Islet precursor cell (in vitro differentiated cells): ENCODE data around the gene ARID3A.

Experiments
- DNase-seq: peaks from one replicate; pipeline ENCODE4 v3.0.0-alpha.2; 2018

ARID3A gene

DNA sequence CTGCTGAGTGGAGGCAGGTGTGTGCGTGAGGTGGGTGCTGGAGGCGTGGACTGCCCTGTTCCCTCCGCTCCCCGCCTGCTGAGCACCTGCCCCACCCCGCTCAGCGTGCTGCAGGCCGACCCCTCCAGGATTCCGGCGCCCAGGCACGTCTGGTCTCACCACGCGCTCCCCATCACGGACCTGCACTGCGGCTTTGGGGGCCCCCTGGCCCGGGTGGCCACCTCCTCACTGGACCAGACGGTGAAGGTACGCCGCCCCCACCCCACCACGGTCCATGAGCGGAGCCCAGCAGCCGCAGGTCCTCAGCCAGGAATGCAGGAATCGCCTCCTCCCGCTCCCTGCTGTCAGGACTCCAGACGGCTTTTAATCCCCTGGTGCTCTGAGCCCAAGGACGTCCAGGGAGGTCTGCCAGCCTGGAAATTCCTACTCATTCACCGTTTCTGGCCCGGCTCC lies 64.3 kb downstream of the ARID3A start:
- no peak for DNase-seq

DNA sequence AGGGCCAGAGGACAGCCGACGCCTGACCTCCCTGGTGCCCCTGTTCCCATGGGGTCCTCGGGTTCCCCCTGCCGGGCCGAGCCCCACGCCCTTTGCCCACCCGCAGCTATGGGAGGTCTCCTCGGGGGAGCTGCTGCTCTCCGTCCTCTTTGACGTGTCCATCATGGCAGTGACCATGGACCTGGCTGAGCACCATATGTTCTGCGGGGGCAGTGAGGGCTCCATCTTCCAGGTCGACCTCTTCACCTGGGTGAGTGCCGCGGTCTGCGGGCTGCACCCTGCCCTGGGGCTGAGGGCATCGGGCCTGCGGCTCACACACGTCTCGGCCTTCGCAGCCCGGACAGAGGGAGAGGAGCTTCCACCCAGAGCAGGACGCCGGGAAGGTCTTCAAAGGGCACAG lies 64.9 kb downstream of the ARID3A start:
- DNase-seq: no peak

DNA sequence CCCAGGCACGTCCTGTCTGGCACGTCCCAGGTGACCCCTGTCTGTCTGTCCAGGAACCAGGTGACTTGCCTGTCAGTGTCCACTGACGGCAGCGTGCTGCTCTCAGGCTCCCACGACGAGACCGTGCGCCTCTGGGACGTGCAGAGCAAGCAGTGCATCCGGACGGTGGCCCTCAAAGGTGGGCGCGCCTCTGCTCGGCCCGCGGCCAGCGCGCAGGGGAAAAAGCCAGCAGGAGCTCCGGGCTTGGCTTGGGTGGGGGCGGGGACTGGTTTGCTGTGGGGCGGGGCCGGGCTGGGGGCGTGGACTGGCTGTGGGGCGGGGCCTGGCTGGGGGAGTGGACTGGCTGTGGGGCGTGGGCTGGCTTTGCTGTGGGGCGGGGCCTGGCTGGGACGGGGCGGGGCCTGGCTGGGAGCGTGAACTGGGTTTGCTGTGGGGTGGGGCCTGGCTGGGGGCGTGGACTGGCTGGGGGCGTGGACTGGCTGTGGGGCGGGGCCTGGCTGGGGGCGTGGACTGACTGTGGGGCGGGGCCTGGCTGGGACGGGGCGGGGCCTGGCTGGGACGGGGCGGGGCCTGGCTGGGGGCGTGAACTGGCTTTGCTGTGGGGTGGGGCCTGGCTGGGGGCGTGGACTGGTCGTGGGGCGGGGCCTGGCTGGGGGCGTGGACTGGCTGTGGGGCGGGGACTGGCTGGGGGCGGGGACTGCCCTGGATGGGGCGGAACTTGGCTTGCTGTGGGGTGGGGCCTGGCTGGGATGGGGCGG lies 65.5 kb downstream of the ARID3A start:
- peak; percentile 89 for DNase-seq

DNA sequence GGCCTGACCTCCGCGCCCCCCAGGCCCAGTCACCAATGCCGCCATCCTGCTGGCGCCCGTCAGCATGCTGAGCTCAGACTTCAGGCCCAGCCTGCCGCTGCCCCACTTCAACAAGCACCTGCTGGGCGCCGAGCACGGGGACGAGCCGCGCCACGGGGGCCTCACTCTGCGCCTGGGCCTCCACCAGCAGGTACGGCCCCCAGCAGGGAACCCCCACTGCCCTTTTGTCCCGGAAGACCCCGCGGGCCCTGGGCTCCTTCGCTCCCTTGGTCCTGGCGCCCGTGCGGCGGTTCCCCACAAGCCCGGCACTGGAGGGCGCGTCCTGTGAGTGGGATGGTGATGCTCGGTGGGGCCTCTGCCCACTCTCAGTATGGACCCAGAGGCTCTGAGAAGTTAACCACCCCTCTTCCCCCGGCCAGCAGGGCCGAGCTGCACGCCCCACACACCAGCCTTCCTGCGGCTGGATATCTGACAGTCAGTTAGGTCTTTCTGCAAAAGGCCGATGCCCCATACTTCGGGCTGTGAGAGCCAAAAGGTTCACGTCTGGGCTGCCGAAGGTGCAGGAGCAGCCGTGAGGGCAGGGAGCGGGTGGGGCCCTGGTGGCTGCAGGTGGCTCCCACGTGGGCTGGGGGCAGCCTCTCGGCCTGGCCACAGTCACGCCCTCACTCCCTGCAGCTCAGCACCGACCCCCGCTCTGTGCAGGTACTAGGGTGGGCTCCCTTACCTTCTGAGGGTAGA lies 66.3 kb downstream of the ARID3A start:
- DNase-seq: no peak

DNA sequence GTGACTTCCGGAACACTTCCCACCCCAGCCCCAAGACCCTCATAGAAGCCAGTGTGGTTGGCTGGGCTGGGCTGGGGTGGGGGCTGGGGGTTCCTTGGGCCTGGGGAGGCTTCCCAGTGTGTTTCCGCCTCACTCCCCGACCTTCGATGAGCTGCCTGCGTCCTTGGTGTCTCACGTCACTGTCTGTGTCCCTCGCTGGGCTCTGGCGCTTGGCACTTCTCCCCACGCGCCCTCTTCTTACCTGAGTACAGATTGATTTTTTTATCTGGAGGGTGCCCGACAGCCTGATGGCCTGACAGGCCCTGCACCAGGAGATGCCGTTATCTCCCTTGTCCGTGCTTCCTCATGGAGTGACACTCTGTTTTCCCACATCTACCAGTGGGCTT lies 66.8 kb downstream of the ARID3A start:
- DNase-seq: no peak

DNA sequence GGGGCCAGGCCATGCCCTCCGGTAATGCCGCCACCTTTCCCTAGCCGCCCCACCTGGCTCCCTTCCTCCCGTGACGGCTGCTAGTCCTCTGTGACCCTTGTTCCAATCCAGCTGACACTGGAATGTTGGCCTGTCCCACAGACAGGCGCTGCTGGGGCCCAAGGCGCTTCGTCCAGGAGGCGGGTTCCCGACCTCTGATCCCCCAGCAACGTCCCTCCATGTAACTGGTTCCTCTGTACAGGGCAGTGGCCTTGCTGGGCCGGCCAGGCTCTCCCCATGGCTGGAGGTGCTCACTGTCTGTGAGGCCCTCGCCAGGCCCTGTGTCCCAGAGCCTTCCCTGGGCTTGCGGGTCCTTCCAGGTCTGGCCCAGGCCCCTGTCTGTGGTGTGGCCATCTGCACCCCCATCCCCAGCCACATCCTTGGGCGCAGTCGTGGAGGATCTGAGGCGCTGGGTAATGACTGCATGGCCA lies 67.6 kb downstream of the ARID3A start:
- DNase-seq: no peak

DNA sequence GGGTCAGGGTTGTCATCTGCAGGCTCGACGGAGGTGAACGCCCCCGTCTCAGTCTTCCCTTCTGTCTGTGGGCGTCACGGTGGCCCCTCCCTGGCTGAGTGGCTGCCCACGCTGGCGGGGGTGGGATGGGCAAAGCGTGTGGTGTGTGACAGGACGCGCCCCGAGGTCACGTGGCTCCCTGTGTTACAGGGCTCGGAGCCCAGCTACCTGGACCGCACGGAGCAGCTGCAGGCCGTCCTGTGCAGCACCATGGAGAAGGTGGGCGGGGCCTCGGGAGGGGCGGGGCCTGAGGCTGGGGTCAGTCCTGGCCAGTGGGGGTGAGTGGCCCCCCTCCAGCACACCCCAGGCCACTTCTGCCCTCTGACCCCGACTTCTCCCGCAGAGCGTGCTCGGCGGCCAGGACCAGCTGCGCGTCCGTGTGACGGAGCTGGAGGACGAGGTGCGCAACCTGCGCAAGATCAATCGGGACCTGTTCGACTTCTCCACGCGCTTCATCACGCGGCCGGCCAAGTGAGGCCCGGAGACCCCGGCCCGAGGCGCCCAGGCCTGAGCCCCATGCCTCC lies 68.1 kb downstream of the ARID3A start:
- DNase-seq: no peak

DNA sequence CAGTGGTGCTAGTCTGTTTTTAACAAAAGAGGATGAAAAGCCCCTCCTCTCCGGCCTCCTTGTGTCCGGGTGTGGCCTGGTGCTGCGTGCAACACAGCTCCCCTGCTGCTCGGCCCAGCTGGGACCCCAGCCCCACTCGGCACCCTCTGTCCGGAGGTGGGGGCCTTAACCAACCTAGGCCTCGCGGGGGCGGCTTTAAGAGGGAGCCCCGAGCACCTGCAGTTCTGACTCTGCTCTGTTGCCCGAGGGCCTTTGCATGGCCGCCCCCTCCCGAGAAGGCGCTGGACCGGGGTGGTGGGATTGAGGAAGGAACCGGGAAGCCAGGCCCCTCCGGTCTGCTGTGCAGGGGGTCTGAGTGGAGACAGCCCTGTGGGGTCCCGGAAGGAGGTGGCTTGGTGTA lies 68.7 kb downstream of the ARID3A start:
- DNase-seq: no peak

DNA sequence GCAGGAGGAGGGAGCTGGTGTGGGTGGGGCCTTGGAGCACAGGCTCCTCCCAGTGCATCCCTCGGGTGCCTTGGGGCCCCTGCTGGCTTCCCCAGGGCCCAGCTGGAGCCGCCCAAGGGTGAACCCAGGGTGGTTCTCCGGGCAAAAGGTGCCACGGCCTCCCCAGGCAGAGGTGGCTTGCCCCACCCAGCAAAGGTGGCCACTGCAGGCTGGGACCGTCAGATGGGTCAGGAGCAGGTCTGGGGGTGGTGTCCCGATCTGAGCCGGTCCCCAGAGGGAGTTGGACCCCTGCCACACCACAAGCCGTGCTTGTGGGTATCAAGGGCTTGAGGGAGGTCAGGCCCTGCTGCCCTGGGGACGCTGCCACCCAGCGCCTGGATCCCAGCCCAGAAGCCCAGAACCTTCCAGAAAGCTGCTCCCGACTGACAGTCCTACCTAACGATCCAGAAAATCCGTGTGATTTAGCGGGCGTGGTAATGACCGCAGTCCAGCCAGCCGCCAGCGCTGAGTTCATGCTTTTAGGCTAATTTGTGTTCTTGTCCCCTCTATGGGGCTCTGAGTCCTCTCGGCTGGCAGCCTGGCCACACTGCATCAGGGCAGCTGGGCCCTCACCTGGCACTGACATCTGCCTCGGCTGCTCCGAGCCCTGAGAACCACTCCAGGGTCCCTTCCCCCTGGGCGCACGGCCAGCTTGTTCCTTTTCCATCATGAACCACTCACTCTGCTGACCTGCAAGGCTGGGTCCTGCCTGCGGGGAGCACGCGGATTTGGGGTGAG lies 69.4 kb downstream of the ARID3A start:
- DNase-seq: no peak

DNA sequence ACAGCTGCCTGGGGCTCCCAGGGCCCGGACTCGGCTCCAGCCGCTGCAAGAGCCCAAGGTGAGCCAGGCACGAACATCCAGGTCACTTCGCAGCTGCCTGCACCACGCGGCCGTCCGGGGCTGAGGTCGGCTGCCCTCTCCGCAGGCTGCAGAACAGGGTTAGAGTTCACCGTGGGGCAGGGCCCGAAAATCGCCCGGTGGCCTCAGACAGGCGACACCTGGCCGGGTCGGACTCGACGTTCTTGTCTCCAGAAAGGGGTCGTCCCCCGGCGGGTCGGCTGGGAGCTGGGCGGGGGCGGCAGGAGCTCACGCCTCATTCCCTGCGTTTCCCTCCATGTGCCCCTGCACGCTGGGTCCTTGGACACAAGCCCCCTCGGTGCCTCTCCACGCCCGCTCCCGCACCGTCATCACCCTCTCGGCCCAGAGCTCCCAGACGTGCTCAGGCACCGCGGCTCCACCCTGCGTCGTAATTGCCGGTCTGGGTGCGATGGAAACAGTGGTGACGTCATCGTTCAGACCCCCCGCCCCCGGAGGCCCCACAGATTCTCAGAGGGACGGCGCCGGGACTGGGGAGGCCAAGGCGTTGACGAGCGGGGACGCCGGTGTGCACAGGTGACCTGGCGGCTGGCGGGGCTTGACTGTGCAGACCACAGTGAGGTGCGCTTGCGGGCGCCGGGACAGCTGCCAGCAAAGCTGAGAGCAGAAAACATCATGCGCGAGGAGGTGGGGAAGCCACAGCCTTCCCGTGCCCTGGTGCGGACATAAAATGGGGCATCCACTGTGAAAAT lies 70.4 kb downstream of the ARID3A start:
- peak; percentile 74 for DNase-seq

DNA sequence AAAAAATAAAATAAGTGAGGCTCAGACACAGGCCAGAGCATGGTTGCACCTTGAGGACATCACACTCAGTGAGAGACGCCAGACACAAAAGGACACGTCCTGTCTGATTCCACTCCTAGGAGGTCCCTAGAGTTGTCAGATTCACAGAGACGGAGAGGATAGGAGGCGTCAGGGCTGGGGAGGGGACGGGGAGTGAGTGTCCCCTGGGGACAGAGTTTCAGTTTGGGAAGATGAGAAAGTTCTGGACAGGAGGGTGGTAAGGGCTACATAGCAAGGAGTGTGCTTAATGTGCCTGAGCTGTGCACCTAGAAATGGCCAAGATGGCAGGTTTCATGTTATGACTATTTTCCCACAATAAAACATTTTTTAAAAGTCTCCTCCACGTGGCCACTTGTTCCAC lies 72.2 kb downstream of the ARID3A start:
- no peak for DNase-seq

DNA sequence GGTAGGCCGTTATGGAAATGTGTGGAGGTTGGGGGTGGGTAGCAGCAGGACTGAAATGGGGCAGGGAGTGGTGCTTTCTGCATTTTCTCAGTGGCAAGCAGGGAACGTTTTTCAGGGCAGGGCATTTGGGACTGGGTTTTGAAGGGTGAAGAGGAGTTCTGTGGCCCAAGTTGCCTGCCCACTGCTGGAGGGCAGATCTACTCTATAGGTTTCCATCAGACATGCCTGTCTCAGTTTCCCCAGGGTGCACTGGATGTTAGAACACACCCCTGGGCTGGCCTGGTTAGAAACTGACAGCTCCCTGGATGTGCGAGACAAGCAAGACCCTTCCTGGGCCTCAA lies 73.5 kb downstream of the ARID3A start:
- no peak for DNase-seq

DNA sequence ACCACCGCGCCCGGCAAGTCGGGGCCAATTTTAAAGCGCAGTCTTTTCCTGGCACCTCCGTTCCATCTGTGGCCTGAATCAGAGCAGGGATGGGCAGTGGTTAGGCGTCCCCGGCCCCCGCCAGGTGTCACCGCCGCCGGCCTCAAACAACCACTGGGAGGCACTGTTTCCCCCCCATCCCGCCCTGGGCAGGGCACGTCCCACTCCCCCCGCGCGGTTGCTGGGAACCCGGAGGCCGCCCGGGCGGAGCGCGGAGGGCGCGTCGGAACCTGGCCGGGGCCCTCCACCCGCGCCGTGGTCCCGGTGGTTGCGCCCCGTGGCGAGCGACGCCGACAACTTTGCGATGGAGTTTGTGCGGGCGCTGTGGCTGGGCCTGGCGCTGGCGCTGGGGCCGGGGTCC lies 74.3 kb downstream of the ARID3A start, which contains the start of gene GRIN3B:
Gene GRIN3B, plus strand, starts transcription at position 325 of the 400 bp plus-strand sequence. Its CDS starts 19 bp downstream, at position 344.
- peak; percentile 90 for DNase-seq

DNA sequence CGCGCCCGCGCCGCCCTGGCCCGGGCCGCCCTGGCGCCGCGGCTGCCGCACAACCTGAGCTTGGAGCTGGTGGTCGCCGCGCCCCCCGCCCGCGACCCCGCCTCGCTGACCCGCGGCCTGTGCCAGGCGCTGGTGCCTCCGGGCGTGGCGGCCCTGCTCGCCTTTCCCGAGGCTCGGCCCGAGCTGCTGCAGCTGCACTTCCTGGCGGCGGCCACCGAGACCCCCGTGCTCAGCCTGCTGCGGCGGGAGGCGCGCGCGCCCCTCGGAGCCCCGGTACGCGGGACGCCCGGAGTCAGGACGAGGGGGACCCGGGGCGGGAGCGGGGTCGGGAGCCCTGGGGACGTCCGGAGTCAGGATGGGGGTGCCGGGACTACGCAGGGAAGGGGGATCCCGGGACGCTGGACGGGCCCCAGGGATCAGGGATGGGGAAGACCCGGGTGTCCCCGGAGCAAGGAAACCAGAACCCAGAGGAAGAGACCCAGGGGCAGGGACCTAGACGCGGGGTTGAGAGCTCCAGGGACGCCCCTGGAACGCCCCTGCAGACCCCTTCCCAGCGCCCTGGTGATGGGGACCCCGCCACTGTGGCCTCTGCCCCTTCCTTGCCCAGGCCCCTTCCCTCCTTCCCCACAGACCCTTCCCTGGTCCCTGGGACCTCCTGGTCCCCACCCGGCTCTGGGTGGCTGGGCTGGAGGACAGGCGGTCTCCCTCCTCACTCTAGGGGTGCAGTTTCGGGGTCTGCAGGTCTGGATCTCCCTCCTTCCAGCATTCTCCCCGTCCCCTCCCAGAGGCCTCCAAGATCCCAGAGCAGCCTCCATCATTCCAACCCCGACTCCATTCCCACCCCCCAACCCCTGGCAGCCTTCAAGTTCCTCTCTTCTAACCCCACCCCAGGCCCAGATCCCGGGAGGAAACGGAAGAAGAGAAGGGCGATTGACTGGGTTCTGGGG lies 75.0 kb downstream of the ARID3A start:
- no peak for DNase-seq

DNA sequence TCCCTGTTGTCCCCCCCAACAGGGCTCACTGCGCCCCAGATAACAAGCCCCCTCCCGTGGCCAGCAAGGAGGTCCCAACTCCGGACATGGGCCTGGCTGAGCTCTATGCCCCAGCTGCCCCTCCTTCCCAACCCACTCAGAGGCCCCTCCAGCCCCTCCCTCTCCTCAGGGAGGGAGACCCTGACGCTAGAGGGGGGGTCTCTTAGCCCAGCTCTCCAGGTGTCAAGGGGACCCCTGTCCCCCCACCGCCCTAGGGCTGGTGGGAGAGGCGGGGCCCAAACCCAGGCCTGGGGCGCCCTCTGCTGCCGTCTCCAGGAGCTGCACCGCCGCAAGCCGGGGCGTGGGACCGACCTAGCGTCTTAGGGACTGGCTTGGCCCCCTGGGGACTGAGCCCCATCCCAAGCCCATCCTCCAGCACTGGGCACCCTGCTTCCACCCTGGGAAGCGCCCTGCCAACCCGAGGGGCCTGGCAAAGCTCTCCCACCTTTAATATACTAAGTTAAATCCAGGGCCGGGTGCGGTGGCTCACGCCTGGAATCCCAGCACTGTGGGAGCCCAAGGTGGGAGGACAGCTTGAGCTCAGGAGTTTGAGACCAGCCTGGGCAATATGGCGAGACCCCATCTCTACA lies 75.8 kb downstream of the ARID3A start:
- peak; percentile 73 for DNase-seq

DNA sequence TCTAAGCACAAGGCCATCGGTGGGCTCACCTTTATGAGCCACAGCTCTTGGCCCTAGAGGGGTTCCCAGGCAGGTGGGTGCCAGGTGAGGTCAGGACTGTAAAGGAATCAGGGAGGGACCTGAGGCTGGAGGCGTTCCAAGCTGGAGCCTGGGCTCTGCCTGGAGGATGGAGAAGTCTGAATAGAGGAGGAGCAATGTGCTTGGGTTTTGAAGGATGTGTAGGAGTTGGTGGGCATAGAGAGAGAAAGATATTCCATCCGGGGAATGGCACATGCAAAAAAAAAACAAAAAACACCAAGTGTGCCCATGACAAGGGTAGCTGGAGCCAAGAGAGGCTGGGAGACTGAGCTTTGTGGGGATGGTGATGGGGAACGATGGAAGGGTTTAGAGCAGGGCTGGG lies 76.8 kb downstream of the ARID3A start:
- DNase-seq: no peak

DNA sequence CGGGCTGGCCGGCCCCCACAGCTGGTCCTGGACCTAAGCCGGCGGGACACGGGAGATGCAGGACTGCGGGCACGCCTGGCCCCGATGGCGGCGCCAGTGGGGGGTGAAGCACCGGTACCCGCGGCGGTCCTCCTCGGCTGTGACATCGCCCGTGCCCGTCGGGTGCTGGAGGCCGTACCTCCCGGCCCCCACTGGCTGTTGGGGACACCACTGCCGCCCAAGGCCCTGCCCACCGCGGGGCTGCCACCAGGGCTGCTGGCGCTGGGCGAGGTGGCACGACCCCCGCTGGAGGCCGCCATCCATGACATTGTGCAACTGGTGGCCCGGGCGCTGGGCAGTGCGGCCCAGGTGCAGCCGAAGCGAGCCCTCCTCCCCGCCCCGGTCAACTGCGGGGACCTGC lies 77.4 kb downstream of the ARID3A start:
- no peak for DNase-seq

DNA sequence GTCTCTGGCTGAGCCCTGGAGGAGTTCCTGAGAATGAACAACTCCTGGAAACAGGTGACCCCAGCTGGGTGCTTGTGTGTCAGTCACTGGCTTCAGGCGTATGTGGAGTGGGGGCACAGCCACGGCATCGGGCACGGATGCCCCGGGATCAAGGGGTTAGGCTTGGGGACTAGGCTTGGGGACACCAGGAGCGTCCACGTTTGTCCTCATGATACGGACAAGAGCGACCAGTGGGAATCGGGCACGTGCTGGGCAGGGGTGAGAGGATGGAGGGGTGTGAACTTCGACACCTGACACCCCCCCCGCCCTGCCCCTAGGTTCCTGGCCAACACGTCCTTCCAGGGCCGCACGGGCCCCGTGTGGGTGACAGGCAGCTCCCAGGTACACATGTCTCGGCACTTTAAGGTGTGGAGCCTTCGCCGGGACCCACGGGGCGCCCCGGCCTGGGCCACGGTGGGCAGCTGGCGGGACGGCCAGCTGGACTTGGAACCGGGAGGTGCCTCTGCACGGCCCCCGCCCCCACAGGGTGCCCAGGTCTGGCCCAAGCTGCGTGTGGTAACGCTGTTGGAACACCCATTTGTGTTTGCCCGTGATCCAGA lies 78.5 kb downstream of the ARID3A start:
- DNase-seq: no peak

DNA sequence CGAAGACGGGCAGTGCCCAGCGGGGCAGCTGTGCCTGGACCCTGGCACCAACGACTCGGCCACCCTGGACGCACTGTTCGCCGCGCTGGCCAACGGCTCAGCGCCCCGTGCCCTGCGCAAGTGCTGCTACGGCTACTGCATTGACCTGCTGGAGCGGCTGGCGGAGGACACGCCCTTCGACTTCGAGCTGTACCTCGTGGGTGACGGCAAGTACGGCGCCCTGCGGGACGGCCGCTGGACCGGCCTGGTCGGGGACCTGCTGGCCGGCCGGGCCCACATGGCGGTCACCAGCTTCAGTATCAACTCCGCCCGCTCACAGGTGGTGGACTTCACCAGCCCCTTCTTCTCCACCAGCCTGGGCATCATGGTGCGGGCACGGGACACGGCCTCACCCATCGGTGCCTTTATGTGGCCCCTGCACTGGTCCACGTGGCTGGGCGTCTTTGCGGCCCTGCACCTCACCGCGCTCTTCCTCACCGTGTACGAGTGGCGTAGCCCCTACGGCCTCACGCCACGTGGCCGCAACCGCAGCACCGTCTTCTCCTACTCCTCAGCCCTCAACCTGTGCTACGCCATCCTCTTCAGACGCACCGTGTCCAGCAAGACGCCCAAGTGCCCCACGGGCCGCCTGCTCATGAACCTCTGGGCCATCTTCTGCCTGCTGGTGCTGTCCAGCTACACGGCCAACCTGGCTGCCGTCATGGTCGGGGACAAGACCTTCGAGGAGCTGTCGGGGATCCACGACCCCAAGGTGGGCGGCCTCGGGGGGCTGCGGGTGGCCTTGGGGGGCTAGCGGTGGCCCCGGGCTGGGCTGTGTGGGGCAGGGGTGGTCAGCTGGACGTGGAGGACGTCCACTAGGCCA lies 79.2 kb downstream of the ARID3A start:
- no peak for DNase-seq
